ENCODE data around the gene CRY1. TPM values are rescaled to one million over a fixed set of nuclear protein-coding genes. Genes with fewer than 3 reads are reported as not detected.
"Not testable (repeated sequence)": the region's sequence is repeated elsewhere in the genome, so short reads cannot be mapped to it uniquely, and the experiment has no call there.

Gene CRY1
- total and polyA plus RNA-seq, 4 donors = 18.1 to 36.1 (median 28.9) TPM

DNA sequence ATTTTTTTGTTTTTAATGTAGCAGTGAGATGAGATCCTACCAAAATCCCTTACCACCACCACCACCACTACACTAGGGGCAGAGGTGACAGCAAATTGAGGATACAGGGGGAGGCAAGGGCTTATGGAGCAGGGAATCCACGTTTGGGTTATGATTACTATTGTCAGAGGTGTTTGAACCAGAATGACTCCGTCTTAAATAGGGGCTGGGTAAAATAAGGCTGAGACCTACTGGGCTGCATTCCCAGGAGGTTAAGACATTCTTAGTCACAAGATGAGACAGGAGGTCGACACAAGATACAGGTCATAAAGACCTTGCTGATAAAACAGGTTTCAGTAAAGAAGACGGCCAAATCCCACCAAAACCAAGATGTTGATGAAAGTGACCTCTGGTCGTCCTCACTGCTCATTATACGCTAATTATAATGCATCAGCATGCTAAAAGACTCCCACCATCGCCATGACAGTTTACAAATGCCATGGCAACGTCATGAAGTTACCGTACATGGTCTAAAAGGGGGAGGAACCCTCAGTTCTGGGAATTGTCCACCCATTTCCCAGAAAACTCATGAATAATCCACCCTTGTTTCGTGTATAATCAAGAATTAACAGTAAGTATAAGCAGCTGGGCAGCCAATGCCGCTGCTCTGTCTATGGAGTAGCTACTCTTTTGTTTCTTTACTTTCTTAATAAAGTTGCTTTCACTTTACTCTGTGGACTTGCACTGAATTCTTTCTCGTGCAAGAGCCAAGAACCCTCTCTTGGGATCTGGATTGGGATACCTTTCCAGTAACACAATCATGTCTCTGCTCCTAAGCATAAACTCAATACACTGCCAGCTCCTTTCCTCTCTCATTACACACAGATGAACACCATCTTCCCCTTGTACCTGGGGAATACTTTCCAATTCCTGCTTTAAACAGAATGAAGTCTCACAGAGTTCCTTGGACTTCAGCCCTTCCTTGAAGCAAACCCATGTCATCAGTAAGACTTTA, 16.7 kb upstream of the CRY1 start:
- no peaks in the 10 kb centered on the region for H3K4me1 ChIP-seq (ENCODE audit: control insufficient read depth, insufficient read depth, low read length)
- WGBS (ENCODE audit: insufficient coverage) = 47% methylated on average over 6 of the region's 12 CpGs
- H3K4me3 ChIP-seq (ENCODE audit: low read depth, low read length) = no peak overlapping the region
- H3K36me3 ChIP-seq (ENCODE audit: control insufficient read depth, insufficient read depth, low read length) = no peaks in the 10 kb centered on the region
- H3K27ac ChIP-seq (ENCODE audit: low read depth, low read length) = peak overlapping the region; percentile 6
- H3K27me3 ChIP-seq (ENCODE audit: control insufficient read depth, insufficient read depth, low read length) = no peaks in the 10 kb centered on the region
- H3K9me3 ChIP-seq (ENCODE audit: control insufficient read depth, insufficient read depth, low read length) = no peaks in the 10 kb centered on the region
- peak in 2 of 6 donors; percentile 42 to 58 for DNase-seq (ENCODE audit: low read depth in 4 of 6, low spot score in 6 of 6)

DNA sequence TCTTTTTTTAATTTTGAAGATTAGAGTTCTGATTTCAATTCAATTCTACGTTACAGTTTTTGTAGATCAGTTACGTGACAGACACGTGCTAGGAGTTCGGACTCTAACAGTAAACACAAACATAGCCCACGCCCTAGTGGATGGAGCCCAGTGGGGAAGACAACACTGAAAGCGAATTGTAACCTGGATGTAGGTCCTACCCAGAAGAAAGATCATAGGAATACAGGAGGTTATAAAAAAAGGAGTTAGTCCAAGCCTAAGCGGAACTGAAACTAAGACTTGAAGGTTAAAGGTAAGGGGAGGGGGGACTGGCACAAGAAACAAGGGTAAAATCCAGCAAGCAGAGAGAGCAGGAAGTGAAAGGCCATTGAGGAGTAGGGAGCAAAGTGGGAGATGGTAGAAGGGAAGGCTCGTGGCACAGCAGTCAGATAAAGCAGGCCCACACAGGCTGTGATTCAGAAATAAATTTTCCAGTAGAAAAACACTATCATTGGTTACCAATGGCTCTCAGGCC, 15.7 kb upstream of the CRY1 start:
- Histone ChIP-seq H3K9me3 (ENCODE audit: control insufficient read depth, insufficient read depth, low read length) (no peaks in the 10 kb centered on the region), H3K36me3 (ENCODE audit: control insufficient read depth, insufficient read depth, low read length) (no peaks in the 10 kb centered on the region), H3K27ac (ENCODE audit: low read depth, low read length) (no peak overlapping the region), H3K27me3 (ENCODE audit: control insufficient read depth, insufficient read depth, low read length) (no peaks in the 10 kb centered on the region), H3K4me3 (ENCODE audit: low read depth, low read length) (no peak overlapping the region), H3K4me1 (ENCODE audit: control insufficient read depth, insufficient read depth, low read length) (peaks cover 2% of the 10 kb centered on the region)
- no peak for DNase-seq (ENCODE audit: low read depth in 4 of 6, low spot score in 6 of 6)
- WGBS (ENCODE audit: insufficient coverage) = 95% methylated on average over 4 of the region's 8 CpGs

DNA sequence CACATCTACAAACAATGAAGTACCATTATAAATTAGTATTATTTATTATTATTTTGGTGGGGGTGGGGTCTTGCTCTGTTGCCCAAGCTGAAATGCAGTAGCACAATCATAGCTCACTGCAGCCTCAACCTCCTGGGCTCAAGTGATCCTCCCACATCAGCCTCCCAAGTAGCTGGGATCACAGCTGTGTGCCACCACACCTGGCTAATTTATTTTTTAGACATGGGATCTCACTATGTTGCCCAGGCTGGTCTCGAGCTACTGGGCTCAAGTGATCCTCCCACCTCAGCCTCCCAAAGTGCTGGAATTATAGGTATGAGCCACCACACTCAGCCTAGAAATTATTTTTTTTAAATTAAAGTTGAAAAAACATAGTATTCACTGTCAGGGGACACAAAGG, 15.0 kb upstream of the CRY1 start:
- not testable (repeated sequence) for H3K4me3 ChIP-seq (ENCODE audit: low read depth, low read length); H3K27me3 ChIP-seq (ENCODE audit: control insufficient read depth, insufficient read depth, low read length); H3K4me1 ChIP-seq (ENCODE audit: control insufficient read depth, insufficient read depth, low read length); DNase-seq (ENCODE audit: low read depth in 4 of 6, low spot score in 6 of 6); H3K9me3 ChIP-seq (ENCODE audit: control insufficient read depth, insufficient read depth, low read length); H3K27ac ChIP-seq (ENCODE audit: low read depth, low read length); H3K36me3 ChIP-seq (ENCODE audit: control insufficient read depth, insufficient read depth, low read length)
- WGBS (ENCODE audit: insufficient coverage) = no CpG with 5 or more reads among the region's 1 CpG

DNA sequence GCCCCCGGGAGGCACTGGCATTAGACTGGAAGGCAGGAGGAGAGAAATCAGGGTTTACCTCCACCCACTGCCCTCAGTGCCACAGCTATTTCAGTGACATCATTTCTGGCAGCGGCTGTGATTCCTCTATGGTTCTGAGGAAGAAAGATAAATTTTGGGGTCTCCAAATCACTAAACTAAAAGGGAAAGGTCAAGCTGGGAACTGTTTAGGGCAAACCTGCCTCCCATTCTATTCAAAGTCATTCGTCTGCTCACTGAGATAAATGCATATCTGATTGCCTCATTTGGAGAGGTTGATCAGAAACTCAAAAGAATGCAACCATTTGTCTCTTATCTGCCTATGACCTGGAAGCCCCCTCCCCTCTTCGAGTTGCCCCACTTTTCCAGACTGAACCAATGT, 14.0 kb upstream of the CRY1 start:
- Histone ChIP-seq H3K9me3 (ENCODE audit: control insufficient read depth, insufficient read depth, low read length) (no peaks in the 10 kb centered on the region), H3K4me1 (ENCODE audit: control insufficient read depth, insufficient read depth, low read length) (peaks cover 2% of the 10 kb centered on the region), H3K36me3 (ENCODE audit: control insufficient read depth, insufficient read depth, low read length) (no peaks in the 10 kb centered on the region), H3K27ac (ENCODE audit: low read depth, low read length) (no peak overlapping the region), H3K27me3 (ENCODE audit: control insufficient read depth, insufficient read depth, low read length) (no peaks in the 10 kb centered on the region), H3K4me3 (ENCODE audit: low read depth, low read length) (no peak overlapping the region)
- 62% methylated on average over 1 of the region's 4 CpGs for WGBS (ENCODE audit: insufficient coverage)
- no peak for DNase-seq (ENCODE audit: low read depth in 4 of 6, low spot score in 6 of 6)

DNA sequence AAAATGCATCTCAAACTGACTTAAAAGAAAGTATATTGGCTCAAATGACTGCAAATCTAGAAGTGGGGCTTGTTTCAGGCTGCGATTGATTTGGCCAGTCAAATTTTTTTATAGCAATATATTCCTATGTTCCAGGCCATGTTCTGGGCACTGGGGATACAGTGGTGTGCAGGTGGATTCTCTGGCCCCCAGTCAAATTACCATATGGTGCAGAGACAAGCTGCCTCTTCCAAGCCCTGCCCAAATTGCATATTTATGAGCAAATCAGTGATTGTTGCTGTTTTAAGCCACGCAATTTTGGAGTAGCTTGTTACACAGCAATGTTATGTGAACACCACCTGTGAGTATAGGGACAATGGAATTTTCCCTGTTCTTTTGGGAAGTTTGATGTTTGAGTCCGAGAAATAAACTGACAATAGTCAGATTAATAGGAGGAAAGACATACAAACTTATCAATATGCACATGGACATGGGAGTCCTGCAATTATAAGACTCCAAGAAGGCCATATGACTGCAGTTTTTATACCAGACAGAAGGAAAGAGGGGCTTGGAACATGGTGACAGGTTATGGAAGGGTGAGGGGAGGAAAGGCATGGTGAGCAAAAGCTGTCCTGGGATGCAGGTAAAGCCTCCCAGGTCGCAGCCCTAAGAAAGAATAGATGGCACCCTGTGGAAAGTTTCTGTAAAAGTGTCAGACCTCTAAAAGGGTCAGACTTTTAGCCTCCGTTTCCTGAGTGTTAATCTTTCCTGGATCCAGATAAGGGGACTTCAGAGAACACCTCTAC, 13.1 kb upstream of the CRY1 start:
- peaks cover 2% of the 10 kb centered on the region for H3K4me1 ChIP-seq (ENCODE audit: control insufficient read depth, insufficient read depth, low read length)
- no peak overlapping the region for H3K4me3 ChIP-seq (ENCODE audit: low read depth, low read length)
- DNase-seq (ENCODE audit: low read depth in 4 of 6, low spot score in 6 of 6) = peak in 1 of 6 donors; percentile 43
- H3K9me3 ChIP-seq (ENCODE audit: control insufficient read depth, insufficient read depth, low read length) = no peaks in the 10 kb centered on the region
- no peak overlapping the region for H3K27ac ChIP-seq (ENCODE audit: low read depth, low read length)
- H3K27me3 ChIP-seq (ENCODE audit: control insufficient read depth, insufficient read depth, low read length) = no peaks in the 10 kb centered on the region
- H3K36me3 ChIP-seq (ENCODE audit: control insufficient read depth, insufficient read depth, low read length) = no peaks in the 10 kb centered on the region
- 80% methylated on average over 2 of the region's 5 CpGs for WGBS (ENCODE audit: insufficient coverage)

- H3K27ac ChIP-seq (ENCODE audit: low read depth, low read length) = no peak overlapping the region
- H3K4me1 ChIP-seq (ENCODE audit: control insufficient read depth, insufficient read depth, low read length) = peaks cover 2% of the 10 kb centered on the region
- DNase-seq (ENCODE audit: low read depth in 4 of 6, low spot score in 6 of 6) = no peak
- no peaks in the 10 kb centered on the region for H3K36me3 ChIP-seq (ENCODE audit: control insufficient read depth, insufficient read depth, low read length)
- no peak overlapping the region for H3K4me3 ChIP-seq (ENCODE audit: low read depth, low read length)
- H3K9me3 ChIP-seq (ENCODE audit: control insufficient read depth, insufficient read depth, low read length) = no peaks in the 10 kb centered on the region
- 43% methylated on average over 1 of the region's 1 CpG for WGBS (ENCODE audit: insufficient coverage)
- no peaks in the 10 kb centered on the region for H3K27me3 ChIP-seq (ENCODE audit: control insufficient read depth, insufficient read depth, low read length)
Measured at GRCh38 chr12:107105410-107105703, 12.0 kb upstream of the CRY1 start.

DNA sequence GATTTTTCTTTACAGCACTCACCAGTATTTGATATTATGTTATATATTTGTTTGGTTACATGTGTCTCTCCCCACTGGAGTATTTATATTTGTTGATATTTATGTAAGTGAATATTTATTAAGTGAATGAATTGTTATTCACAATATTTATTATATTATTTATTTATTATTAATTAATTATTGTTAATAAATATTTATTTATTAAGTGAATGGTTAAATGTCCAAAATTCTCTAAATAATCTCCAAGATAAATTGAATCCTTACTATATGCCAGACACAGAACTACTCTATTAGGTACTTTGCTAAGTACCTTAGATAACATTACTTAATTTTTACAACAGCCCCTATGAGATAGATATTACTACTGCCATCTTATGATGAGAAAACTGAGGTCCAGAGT, 10.2 kb upstream of the CRY1 start:
- Histone ChIP-seq H3K9me3 (ENCODE audit: control insufficient read depth, insufficient read depth, low read length) (no peaks in the 10 kb centered on the region), H3K4me1 (ENCODE audit: control insufficient read depth, insufficient read depth, low read length) (peaks cover 2% of the 10 kb centered on the region), H3K4me3 (ENCODE audit: low read depth, low read length) (no peak overlapping the region), H3K36me3 (ENCODE audit: control insufficient read depth, insufficient read depth, low read length) (no peaks in the 10 kb centered on the region), H3K27me3 (ENCODE audit: control insufficient read depth, insufficient read depth, low read length) (no peaks in the 10 kb centered on the region), H3K27ac (ENCODE audit: low read depth, low read length) (no peak overlapping the region)
- no peak for DNase-seq (ENCODE audit: low read depth in 4 of 6, low spot score in 6 of 6)

GRCh38 chr12:107103097-107103496, 9.7 kb upstream of the CRY1 start:
- DNase-seq (ENCODE audit: low read depth in 4 of 6, low spot score in 6 of 6) = no peak
- Histone ChIP-seq H3K27ac (ENCODE audit: low read depth, low read length) (no peak overlapping the region), H3K27me3 (ENCODE audit: control insufficient read depth, insufficient read depth, low read length) (no peaks in the 10 kb centered on the region), H3K4me3 (ENCODE audit: low read depth, low read length) (no peak overlapping the region), H3K4me1 (ENCODE audit: control insufficient read depth, insufficient read depth, low read length) (peaks cover 2% of the 10 kb centered on the region), H3K36me3 (ENCODE audit: control insufficient read depth, insufficient read depth, low read length) (no peaks in the 10 kb centered on the region), H3K9me3 (ENCODE audit: control insufficient read depth, insufficient read depth, low read length) (no peaks in the 10 kb centered on the region)
- WGBS (ENCODE audit: insufficient coverage) = 96% methylated on average over 3 of the region's 3 CpGs

- Histone ChIP-seq H3K9me3 (ENCODE audit: control insufficient read depth, insufficient read depth, low read length) (no peaks in the 10 kb centered on the region), H3K4me3 (ENCODE audit: low read depth, low read length) (no peak overlapping the region), H3K27ac (ENCODE audit: low read depth, low read length) (no peak overlapping the region), H3K27me3 (ENCODE audit: control insufficient read depth, insufficient read depth, low read length) (peaks cover 2% of the 10 kb centered on the region), H3K36me3 (ENCODE audit: control insufficient read depth, insufficient read depth, low read length) (no peaks in the 10 kb centered on the region), H3K4me1 (ENCODE audit: control insufficient read depth, insufficient read depth, low read length) (peaks cover 2% of the 10 kb centered on the region)
- no peak for DNase-seq (ENCODE audit: low read depth in 4 of 6, low spot score in 6 of 6)
Measured at GRCh38 chr12:107102294-107102693, 8.9 kb upstream of the CRY1 start.
